Esophagus squamous epithelium (tissue), 5 donors: ENCODE results near the gene EPS8. TPM values are rescaled to one million over a fixed set of nuclear protein-coding genes. Genes with fewer than 3 reads are reported as not detected.

Experiments
- DNase-seq: peaks from one replicate; lab custom pipeline; 2025; lab: John Stamatoyannopoulos, UW
- H3K27ac ChIP-seq, 4 donors: fragments of 200-600 bp; sonication (generic); one replicate each; pipeline ENCODE4 v1.5.1; 2016 to 2019; ENCODE audit warnings: mild to moderate bottlenecking in 1 of 4
- H3K27me3 ChIP-seq, 4 donors: fragments of 200-600 bp; sonication (generic); 1 replicate in 3 of 4; 2 replicates in 1 of 4; pipeline versions ENCODE4 v1.5.1 to v1.6.0; 2017 to 2021; ENCODE audit warnings: antibody characterized with exemption in 1 of 4
- H3K36me3 ChIP-seq, 3 donors: fragments of 200-600 bp; sonication (generic); one replicate each; pipeline ENCODE4 v1.5.1; 2016 to 2019
- H3K4me1 ChIP-seq, 3 donors: fragments of 200-600 bp; sonication (generic); one replicate each; pipeline ENCODE4 v1.5.1; 2017 to 2019
- H3K4me3 ChIP-seq, 4 donors: fragments of 200-600 bp; sonication (generic); 1 replicate in 3 of 4; 2 replicates in 1 of 4; pipeline ENCODE4 v1.5.1; 2016 to 2019; ENCODE audit warnings: mild to moderate bottlenecking in 2 of 4, moderate library complexity in 1 of 4
- H3K9me3 ChIP-seq, 3 donors: fragments of 200-600 bp; sonication (generic); one replicate each; pipeline ENCODE4 v1.5.1; 2016 to 2019
- CTCF ChIP-seq, 6 experiments: fragments of 450-650 bp in 4 of 6; fragments of 200-600 bp in 2 of 6; sonication (generic) in 2 of 6; IDR thresholded peaks; one replicate each; pipeline ENCODE4 v1.5.1; 2016 to 2019; ENCODE audit warnings: antibody characterized with exemption in 6 of 6, mild to moderate bottlenecking in 4 of 6, moderate library complexity in 4 of 6
- POLR2A ChIP-seq, 4 donors: fragments of 450-650 bp; IDR thresholded peaks; one replicate each; pipeline ENCODE4 v1.6.1; 2017; ENCODE audit warnings: antibody characterized with exemption in 4 of 4, mild to moderate bottlenecking in 4 of 4, moderate library complexity in 3 of 4
- WGBS, 2 donors: methylation state at CpG; one replicate each; pipeline ENCODE4 v1.1.5; 2018; 5-methylcytosine and 5-hydroxymethylcytosine counted together
- intact Hi-C: fragments of 100-400 bp; cut with DNase I; formaldehyde crosslinking; loops from one replicate; pipeline ENCODE4 v1.15.0; 2022
- total RNA-seq, 4 donors: library from RNA; depleted of rRNA; stranded (reverse); fragments of >200 nt; gene quantifications; one replicate each; pipeline ENCODE4 v1.1.0, GENCODE V29; 2016
- donor health status: DM: yes; HTN: yes; CAD: no.

The EPS8 gene
- total RNA-seq, 4 donors from 2014 or later = 14.2 to 56.6 (median 17.7) TPM

GRCh38 chr12:15801770-15802744 is 12.9 kb upstream of the EPS8 start:
- intact Hi-C loops = no loop called here
- peaks cover 0 to 28% (median 0%) of the 10 kb centered on the region in 4 donors for H3K27me3 ChIP-seq
- H3K36me3 ChIP-seq = no peaks in the 10 kb centered on the region
- no peak overlapping the region for H3K4me3 ChIP-seq
- no peak for DNase-seq
- WGBS, 2 donors = 37 to 60% methylated on average over 6 of the region's 6 CpGs
- H3K27ac ChIP-seq = no peak overlapping the region
- no peaks in the 10 kb centered on the region for H3K9me3 ChIP-seq
- TF ChIP-seq CTCF (IDR thresholded peaks at IDR 0.05) (no peak), POLR2A (IDR thresholded peaks at IDR 0.05) (no peak)
- peaks cover 0 to 5% (median 0%) of the 10 kb centered on the region in 3 donors for H3K4me1 ChIP-seq

- Histone ChIP-seq H3K27me3 (peaks cover 0 to 32% (median 0%) of the 10 kb centered on the region in 4 donors), H3K4me1 (peaks cover 0 to 5% (median 0%) of the 10 kb centered on the region in 3 donors), H3K4me3 (no peak overlapping the region), H3K27ac (no peak overlapping the region), H3K36me3 (no peaks in the 10 kb centered on the region), H3K9me3 (no peaks in the 10 kb centered on the region)
- WGBS, 2 donors = 60 to 66% methylated on average over 3 of the region's 3 CpGs
- intact Hi-C loops = no loop called here
- TF ChIP-seq CTCF (IDR thresholded peaks at IDR 0.05) = no peak
- TF ChIP-seq POLR2A (IDR thresholded peaks at IDR 0.05) = no peak
- DNase-seq = no peak
Measured at GRCh38 chr12:15800278-15800677, 11.1 kb upstream of the EPS8 start.

- no peak for TF ChIP-seq POLR2A (IDR thresholded peaks at IDR 0.05)
- TF ChIP-seq CTCF (IDR thresholded peaks at IDR 0.05) = no peak
- Histone ChIP-seq H3K27ac (no peak overlapping the region), H3K4me3 (no peak overlapping the region), H3K27me3 (peaks cover 0 to 13% (median 0%) of the 10 kb centered on the region in 4 donors), H3K36me3 (no peaks in the 10 kb centered on the region), H3K9me3 (no peaks in the 10 kb centered on the region), H3K4me1 (peaks cover 0 to 5% (median 0%) of the 10 kb centered on the region in 3 donors)
- WGBS, 2 donors = 77 to 86% methylated on average over 3 of the region's 3 CpGs
- intact Hi-C loops = no loop called here
- no peak for DNase-seq
Measured at GRCh38 chr12:15797818-15798217, 8.6 kb upstream of the EPS8 start.

GRCh38 chr12:15796493-15797141 is 7.4 kb upstream of the EPS8 start:
- H3K4me3 ChIP-seq = no peak overlapping the region
- 59 to 65% methylated on average over 4 of the region's 4 CpGs for WGBS, 2 donors
- H3K27ac ChIP-seq = no peak overlapping the region
- TF ChIP-seq CTCF (IDR thresholded peaks at IDR 0.05) (no peak), POLR2A (IDR thresholded peaks at IDR 0.05) (no peak)
- H3K4me1 ChIP-seq = no peaks in the 10 kb centered on the region
- no peak for DNase-seq
- intact Hi-C loops = no loop called here
- peaks cover 0 to 8% (median 0%) of the 10 kb centered on the region in 4 donors for H3K27me3 ChIP-seq
- no peaks in the 10 kb centered on the region for H3K36me3 ChIP-seq
- H3K9me3 ChIP-seq = no peaks in the 10 kb centered on the region

GRCh38 chr12:15794836-15795235 is 5.6 kb upstream of the EPS8 start:
- no peak for TF ChIP-seq CTCF (IDR thresholded peaks at IDR 0.05)
- TF ChIP-seq POLR2A (IDR thresholded peaks at IDR 0.05) = no peak
- H3K36me3 ChIP-seq = no peaks in the 10 kb centered on the region
- DNase-seq = no peak
- peaks cover 0 to 7% (median 3%) of the 10 kb centered on the region in 3 donors for H3K4me1 ChIP-seq
- intact Hi-C loops = no loop called here
- 74 to 91% methylated on average over 1 of the region's 1 CpG for WGBS, 2 donors
- H3K9me3 ChIP-seq = no peaks in the 10 kb centered on the region
- H3K27me3 ChIP-seq = peaks cover 0 to 7% (median 0%) of the 10 kb centered on the region in 4 donors
- H3K4me3 ChIP-seq = no peak overlapping the region
- H3K27ac ChIP-seq = no peak overlapping the region
